Measurements from ENCODE around the gene FERMT3.
"Not testable (repeated sequence)": the region's sequence is repeated elsewhere in the genome, so short reads cannot be mapped to it uniquely, and the experiment has no call there.

FERMT3 gene

DNA sequence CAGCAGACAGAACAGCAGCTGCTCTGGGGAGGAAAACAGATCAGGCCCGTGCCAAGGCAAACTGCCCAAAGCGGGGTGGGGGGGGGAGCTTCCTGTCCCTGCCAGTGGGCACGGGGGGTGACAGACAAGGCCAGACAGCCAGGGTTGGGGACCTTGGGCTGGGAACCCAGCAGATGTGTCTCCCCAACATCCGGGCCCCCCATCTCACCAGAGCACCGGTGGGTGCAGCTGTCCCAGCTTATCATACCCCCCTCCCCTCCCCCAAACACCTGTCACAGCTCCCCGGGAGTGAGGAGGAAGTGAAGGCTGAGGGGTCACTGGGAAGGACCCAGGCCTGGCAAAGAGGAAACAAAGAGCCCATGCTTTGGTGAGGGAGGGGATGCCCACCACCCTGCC lies 38.9 kb downstream of the FERMT3 start:
- Histone ChIP-seq H3K27me3 (replicated peaks) (no peaks in the 10 kb centered on the region), H3K27ac (peak overlapping the region; percentile 73), H3K36me3 (replicated peaks) (peaks cover 11% of the 10 kb centered on the region), H3K4me3 (ENCODE audit: low read depth, low read length) (peak overlapping the region; percentile 97)
- TF ChIP-seq, protein P1, sequence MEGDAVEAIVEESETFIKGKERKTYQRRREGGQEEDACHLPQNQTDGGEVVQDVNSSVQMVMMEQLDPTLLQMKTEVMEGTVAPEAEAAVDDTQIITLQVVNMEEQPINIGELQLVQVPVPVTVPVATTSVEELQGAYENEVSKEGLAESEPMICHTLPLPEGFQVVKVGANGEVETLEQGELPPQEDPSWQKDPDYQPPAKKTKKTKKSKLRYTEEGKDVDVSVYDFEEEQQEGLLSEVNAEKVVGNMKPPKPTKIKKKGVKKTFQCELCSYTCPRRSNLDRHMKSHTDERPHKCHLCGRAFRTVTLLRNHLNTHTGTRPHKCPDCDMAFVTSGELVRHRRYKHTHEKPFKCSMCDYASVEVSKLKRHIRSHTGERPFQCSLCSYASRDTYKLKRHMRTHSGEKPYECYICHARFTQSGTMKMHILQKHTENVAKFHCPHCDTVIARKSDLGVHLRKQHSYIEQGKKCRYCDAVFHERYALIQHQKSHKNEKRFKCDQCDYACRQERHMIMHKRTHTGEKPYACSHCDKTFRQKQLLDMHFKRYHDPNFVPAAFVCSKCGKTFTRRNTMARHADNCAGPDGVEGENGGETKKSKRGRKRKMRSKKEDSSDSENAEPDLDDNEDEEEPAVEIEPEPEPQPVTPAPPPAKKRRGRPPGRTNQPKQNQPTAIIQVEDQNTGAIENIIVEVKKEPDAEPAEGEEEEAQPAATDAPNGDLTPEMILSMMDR (IDR thresholded peaks at IDR 0.05; ENCODE audit: low read depth, low read length, missing control alignments) = no peak
- in situ Hi-C loops (cut with HindIII; ENCODE audit: low pct_ligation_motif_present, low sequenced_read_pairs) = no loop called here
- no peak for DNase-seq

DNA sequence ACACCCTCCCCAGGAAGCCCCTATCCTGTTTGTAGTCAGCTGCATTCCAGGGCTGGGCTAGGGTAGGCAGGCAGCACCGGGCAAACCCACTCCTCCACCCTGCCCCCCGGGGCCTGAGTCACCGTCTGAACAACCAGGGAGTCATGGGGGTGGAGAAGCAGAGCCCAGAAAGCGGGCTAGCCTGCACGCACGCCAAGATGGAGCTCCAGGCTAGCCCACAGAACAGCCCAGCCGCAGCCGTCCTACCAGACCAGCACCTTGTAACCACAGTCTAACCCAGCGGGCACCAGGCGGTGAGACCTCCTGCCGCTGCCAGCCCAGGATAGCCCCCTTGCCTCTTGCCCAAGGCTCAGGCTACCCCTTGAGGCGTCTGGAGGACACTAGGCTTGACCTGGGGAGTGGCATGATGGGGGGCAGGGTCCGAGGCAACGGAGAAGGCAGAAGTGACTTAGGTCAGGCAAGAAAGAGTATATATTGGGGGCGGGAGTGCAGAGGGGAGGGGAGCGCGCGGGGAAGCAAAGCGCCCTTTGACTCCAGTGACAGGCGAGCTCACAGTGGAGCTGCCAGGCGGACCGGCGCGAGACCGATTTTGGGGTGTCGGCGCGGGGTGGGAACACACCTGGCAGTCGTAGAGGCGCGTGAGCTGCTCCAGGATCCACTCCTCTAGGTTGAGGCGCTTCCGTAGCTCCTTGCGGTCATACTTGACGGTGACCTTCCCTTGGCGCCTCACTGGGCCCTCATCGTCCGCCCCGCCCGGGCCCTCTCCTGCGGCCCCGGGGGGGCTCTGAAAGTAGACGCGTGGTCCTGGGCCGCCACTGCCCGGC lies 39.5 kb downstream of the FERMT3 start:
- DNase-seq = peak; percentile 92
- Histone ChIP-seq H3K4me3 (ENCODE audit: low read depth, low read length) (peak overlapping the region; percentile 97), H3K27me3 (replicated peaks) (no peaks in the 10 kb centered on the region), H3K27ac (peak overlapping the region; percentile 73), H3K36me3 (replicated peaks) (peaks cover 11% of the 10 kb centered on the region)
- TF ChIP-seq, protein P1 (IDR thresholded peaks at IDR 0.05; ENCODE audit: low read depth, low read length, missing control alignments) = no peak
- in situ Hi-C loops (cut with HindIII; ENCODE audit: low pct_ligation_motif_present, low sequenced_read_pairs) = no loop called here

DNA sequence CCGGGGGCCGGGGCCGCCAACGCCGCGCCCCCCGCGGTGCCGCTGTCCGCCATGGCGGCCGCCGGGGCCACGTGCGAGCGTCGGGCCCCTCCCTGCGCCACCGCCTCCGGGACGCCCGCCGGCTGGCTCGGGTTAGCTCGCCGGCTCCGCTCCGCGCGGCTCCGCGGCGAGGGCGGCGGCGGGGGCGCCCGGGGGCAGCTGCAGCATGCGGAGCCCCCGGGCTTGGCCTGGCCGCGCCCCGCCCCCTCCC lies 40.0 kb downstream of the FERMT3 start:
- Histone ChIP-seq H3K27ac (peak overlapping the region; percentile 73), H3K36me3 (replicated peaks) (peaks cover 11% of the 10 kb centered on the region)
- H3K27me3 ChIP-seq (replicated peaks); H3K4me3 ChIP-seq (ENCODE audit: low read depth, low read length); in situ Hi-C loops (cut with HindIII; ENCODE audit: low pct_ligation_motif_present, low sequenced_read_pairs); DNase-seq: not testable (repeated sequence)

DNA sequence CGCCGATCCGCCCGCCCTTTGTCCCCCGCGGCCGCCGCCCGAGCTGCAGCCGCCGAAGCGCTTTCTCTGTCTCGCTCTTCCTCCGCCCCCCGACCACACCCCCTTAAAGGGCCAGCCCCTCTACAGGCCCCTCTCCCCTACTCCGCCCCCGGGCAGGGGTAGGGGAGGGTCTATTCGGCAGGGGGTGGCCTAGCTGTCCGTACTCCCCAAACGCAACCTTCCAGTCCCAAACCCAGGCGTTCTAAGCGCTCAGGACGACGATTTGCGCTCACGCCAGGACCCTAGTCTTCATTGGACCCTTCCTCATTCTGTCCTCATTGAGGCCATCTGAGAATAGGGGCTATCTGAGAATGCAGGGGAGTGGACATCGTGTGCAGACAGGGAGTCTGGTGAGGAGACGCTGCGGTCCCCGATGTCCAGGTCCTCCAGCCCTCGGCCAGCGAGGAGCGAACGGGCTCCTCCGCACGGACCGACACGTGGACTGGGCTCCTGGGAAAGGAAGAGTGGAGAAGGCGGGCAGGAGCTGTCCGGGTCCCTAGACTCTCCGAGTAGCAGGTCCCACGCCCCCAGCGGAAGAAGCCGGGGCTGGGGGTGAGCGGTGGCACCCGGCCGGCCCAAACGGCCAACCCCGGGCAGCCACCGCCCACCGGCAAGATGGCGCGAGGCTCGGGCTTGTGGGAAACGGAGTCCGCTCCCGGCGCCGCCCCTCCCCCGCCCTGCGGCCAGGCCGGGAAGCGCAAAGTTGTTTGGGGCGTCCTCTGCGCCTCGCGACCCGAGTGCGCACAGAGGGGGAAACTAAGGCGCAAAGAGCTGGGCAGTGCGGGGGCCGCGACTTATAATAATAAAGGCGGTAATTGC lies 40.6 kb downstream of the FERMT3 start, which contains the start of gene PPP1R14B:
PPP1R14B (minus strand) TSS at position 73 of the 858 bp plus-strand sequence. CDS start 270 bp downstream, outside the sequence.
- in situ Hi-C loops (cut with HindIII; ENCODE audit: low pct_ligation_motif_present, low sequenced_read_pairs) = no loop called here
- TF ChIP-seq, protein P1 (IDR thresholded peaks at IDR 0.05; ENCODE audit: low read depth, low read length, missing control alignments) = no peak
- peak within 1 kb of the TSS; percentile 73 for H3K27ac ChIP-seq
- peak within 1 kb of the TSS; percentile 97 for H3K4me3 ChIP-seq (ENCODE audit: low read depth, low read length)
- DNase-seq = peak; percentile 74
- H3K36me3 ChIP-seq (replicated peaks) = peaks cover 11% of the 10 kb centered on the region
- no peaks in the 10 kb centered on the region for H3K27me3 ChIP-seq (replicated peaks)

DNA sequence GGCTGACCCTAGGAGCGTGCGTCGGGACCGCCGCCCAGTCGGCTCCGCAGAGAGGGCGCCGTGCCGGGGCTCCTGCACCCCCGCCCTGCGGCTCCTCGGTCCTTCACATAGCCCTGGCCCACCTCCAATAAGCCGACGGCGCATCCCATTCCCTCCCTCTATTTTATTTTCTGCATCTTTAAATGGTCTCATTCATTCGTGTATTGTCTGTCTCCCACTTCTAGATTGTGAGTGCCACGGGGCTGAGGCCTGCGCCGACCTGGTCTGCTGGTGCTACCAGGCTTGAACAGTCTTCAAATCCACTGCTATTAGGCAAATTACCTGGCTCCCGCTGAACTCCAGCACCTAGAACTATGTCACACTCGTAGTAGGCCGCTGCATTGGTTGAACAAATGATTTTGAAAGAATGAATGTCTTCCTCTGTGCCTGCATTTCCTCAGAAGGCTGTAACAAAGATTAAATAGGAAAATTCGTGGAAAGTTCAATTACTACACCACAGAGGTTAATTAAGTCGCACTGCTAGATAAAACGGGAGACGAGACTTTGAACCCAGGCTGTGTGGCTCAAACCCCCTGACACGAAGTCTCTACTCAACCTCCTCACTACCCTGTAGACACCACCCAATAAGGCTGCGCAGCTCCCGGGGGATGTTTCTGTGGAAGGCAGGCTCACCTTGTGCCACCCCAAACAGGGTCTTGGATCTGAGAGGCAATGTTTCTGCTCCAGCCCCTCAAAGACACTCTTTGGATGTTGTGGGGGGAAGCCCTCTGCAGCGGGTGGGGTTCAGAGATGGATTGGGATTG lies 41.4 kb downstream of the FERMT3 start:
- no peak for DNase-seq
- no peak overlapping the region for H3K27ac ChIP-seq
- H3K4me3 ChIP-seq (ENCODE audit: low read depth, low read length) = peak overlapping the region; percentile 70
- no peaks in the 10 kb centered on the region for H3K27me3 ChIP-seq (replicated peaks)
- TF ChIP-seq, protein P1 (IDR thresholded peaks at IDR 0.05; ENCODE audit: low read depth, low read length, missing control alignments) = no peak
- in situ Hi-C loops (cut with HindIII; ENCODE audit: low pct_ligation_motif_present, low sequenced_read_pairs) = no loop called here
- peaks cover 11% of the 10 kb centered on the region for H3K36me3 ChIP-seq (replicated peaks)

All from brain microvascular endothelial cell (primary cell).